Ascending aorta (tissue), 2 donors: ENCODE measurements around the gene SHISA6. TPM values are rescaled to one million over a fixed set of nuclear protein-coding genes. Genes with fewer than 3 reads are reported as not detected.

Experiments
- DNase-seq, 2 donors: peaks; one replicate each; pipeline ENCODE4 v3.0.0-alpha.2; 2019; ENCODE audit warnings: low spot score in 2 of 2
- H3K27ac ChIP-seq, 2 donors: fragments of 200-600 bp; sonication (generic); one replicate each; pipeline ENCODE4 v1.5.1; 2016 to 2017; ENCODE audit warnings: mild to moderate bottlenecking in 1 of 2
- H3K27me3 ChIP-seq: fragments of 200-600 bp; sonication (generic); one replicate; pipeline ENCODE4 v1.5.1; 2017
- H3K36me3 ChIP-seq, 2 donors: fragments of 200-600 bp; sonication (generic); one replicate each; pipeline ENCODE4 v1.5.1; 2016
- H3K4me1 ChIP-seq, 2 donors: fragments of 200-600 bp; sonication (generic); one replicate each; pipeline ENCODE4 v1.5.1; 2016 to 2017; ENCODE audit warnings: mild to moderate bottlenecking in 1 of 2
- H3K4me3 ChIP-seq, 2 donors: fragments of 200-600 bp; sonication (generic); one replicate each; pipeline ENCODE4 v1.5.1; 2016 to 2017; ENCODE audit warnings: mild to moderate bottlenecking in 1 of 2
- H3K9me3 ChIP-seq, 2 donors: fragments of 200-600 bp; sonication (generic); one replicate each; pipeline ENCODE4 v1.5.1; 2016
- CTCF ChIP-seq, 3 experiments: fragments of 200-600 bp in 2 of 3; fragments of 450-650 bp in 1 of 3; sonication (generic) in 2 of 3; IDR thresholded peaks; one replicate each; pipeline ENCODE4 v1.5.1; 2016 to 2019; ENCODE audit warnings: antibody characterized with exemption in 3 of 3, mild to moderate bottlenecking in 1 of 3, moderate library complexity in 1 of 3
- intact Hi-C: fragments of 100-400 bp; cut with DNase I; formaldehyde crosslinking; loops from one replicate; pipeline ENCODE4 v1.15.1; 2023
- total RNA-seq: library from RNA; depleted of rRNA; stranded (reverse); fragments of >200 nt; gene quantifications from one replicate; pipeline ENCODE4 v1.1.0, GENCODE V29; 2016

SHISA6 gene
- total RNA-seq, 1 donor from 2014 or later, result 0.11 TPM

- Histone ChIP-seq H3K36me3 (no peaks in the 10 kb centered on the region), H3K9me3 (no peaks in the 10 kb centered on the region), H3K27ac (no peak overlapping the region), H3K4me3 (no peak overlapping the region), H3K4me1 (no peaks in the 10 kb centered on the region), H3K27me3 (no peaks in the 10 kb centered on the region)
- no peak for TF ChIP-seq CTCF (IDR thresholded peaks at IDR 0.05)
- DNase-seq, result no peak
- intact Hi-C loops, result no loop called here
These were observed 197.7 kb downstream of the SHISA6 start for GRCh38 chr17:11438673-11439072.

GRCh38 chr17:11441004-11441403, 200.0 kb downstream of the SHISA6 start:
- no peaks in the 10 kb centered on the region for H3K9me3 ChIP-seq
- H3K27ac ChIP-seq, result no peak overlapping the region
- no peak overlapping the region for H3K4me3 ChIP-seq
- intact Hi-C loops, result no loop called here
- no peaks in the 10 kb centered on the region for H3K4me1 ChIP-seq
- no peaks in the 10 kb centered on the region for H3K27me3 ChIP-seq
- H3K36me3 ChIP-seq, result no peaks in the 10 kb centered on the region
- no peak for DNase-seq
- TF ChIP-seq CTCF (IDR thresholded peaks at IDR 0.05), result no peak

GRCh38 chr17:11446316-11446715, 205.3 kb downstream of the SHISA6 start:
- Histone ChIP-seq H3K27me3 (no peaks in the 10 kb centered on the region), H3K4me3 (no peak overlapping the region), H3K9me3 (no peaks in the 10 kb centered on the region), H3K27ac (no peak overlapping the region), H3K4me1 (no peaks in the 10 kb centered on the region), H3K36me3 (no peaks in the 10 kb centered on the region)
- intact Hi-C loops, result no loop called here
- TF ChIP-seq CTCF (IDR thresholded peaks at IDR 0.05), result no peak
- no peak for DNase-seq

GRCh38 chr17:11454096-11454495, 213.1 kb downstream of the SHISA6 start:
- Histone ChIP-seq H3K27ac (no peak overlapping the region), H3K27me3 (no peaks in the 10 kb centered on the region), H3K4me3 (no peak overlapping the region), H3K36me3 (no peaks in the 10 kb centered on the region), H3K9me3 (no peaks in the 10 kb centered on the region), H3K4me1 (no peaks in the 10 kb centered on the region)
- no peak for TF ChIP-seq CTCF (IDR thresholded peaks at IDR 0.05)
- intact Hi-C loops, result no loop called here
- DNase-seq, result no peak

- H3K4me1 ChIP-seq, result no peaks in the 10 kb centered on the region
- no peaks in the 10 kb centered on the region for H3K9me3 ChIP-seq
- no peak for DNase-seq
- no peak overlapping the region for H3K27ac ChIP-seq
- no peak for TF ChIP-seq CTCF (IDR thresholded peaks at IDR 0.05)
- intact Hi-C loops, result no loop called here
- no peaks in the 10 kb centered on the region for H3K27me3 ChIP-seq
- no peak overlapping the region for H3K4me3 ChIP-seq
- H3K36me3 ChIP-seq, result no peaks in the 10 kb centered on the region
These were observed 217.3 kb downstream of the SHISA6 start for GRCh38 chr17:11458279-11458678.

GRCh38 chr17:11459861-11460331, 218.9 kb downstream of the SHISA6 start:
- H3K27ac ChIP-seq, result no peak overlapping the region
- H3K9me3 ChIP-seq, result no peaks in the 10 kb centered on the region
- TF ChIP-seq CTCF (IDR thresholded peaks at IDR 0.05), result no peak
- no peaks in the 10 kb centered on the region for H3K4me1 ChIP-seq
- H3K4me3 ChIP-seq, result no peak overlapping the region
- no peaks in the 10 kb centered on the region for H3K36me3 ChIP-seq
- H3K27me3 ChIP-seq, result no peaks in the 10 kb centered on the region
- intact Hi-C loops, result no loop called here
- DNase-seq, result no peak
